ENCODE measurements around the gene CACNA1H.
"Not testable (repeated sequence)": the region's sequence is repeated elsewhere in the genome, so short reads cannot be mapped to it uniquely, and the experiment has no call there.

- TF ChIP-seq, protein P1, sequence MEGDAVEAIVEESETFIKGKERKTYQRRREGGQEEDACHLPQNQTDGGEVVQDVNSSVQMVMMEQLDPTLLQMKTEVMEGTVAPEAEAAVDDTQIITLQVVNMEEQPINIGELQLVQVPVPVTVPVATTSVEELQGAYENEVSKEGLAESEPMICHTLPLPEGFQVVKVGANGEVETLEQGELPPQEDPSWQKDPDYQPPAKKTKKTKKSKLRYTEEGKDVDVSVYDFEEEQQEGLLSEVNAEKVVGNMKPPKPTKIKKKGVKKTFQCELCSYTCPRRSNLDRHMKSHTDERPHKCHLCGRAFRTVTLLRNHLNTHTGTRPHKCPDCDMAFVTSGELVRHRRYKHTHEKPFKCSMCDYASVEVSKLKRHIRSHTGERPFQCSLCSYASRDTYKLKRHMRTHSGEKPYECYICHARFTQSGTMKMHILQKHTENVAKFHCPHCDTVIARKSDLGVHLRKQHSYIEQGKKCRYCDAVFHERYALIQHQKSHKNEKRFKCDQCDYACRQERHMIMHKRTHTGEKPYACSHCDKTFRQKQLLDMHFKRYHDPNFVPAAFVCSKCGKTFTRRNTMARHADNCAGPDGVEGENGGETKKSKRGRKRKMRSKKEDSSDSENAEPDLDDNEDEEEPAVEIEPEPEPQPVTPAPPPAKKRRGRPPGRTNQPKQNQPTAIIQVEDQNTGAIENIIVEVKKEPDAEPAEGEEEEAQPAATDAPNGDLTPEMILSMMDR (IDR thresholded peaks at IDR 0.05) = not testable (repeated sequence)
- not testable (repeated sequence) for TF ChIP-seq SIN3A (IDR thresholded peaks at IDR 0.05; ENCODE audit: borderline replicate concordance, insufficient read depth, low read depth, low read length); TCF7L2 (IDR thresholded peaks at IDR 0.05; ENCODE audit: low read depth, low read length); POLR2AphosphoS5 (IDR thresholded peaks at IDR 0.05; ENCODE audit: low read depth, low read length)
These were observed 90.5 kb downstream of the CACNA1H start for GRCh38 chr16:1243363-1243762.
